GM21529 (cell line): ENCODE data around the gene AMMECR1.

Source experiments
- ATAC-seq: cut with Tn5 transposase; IDR thresholded peaks from one replicate; pipeline ENCODE4 v1.9.1; 2021; ENCODE audit not compliant: unreplicated experiment

Gene AMMECR1

GRCh38 chrX:110214684-110215083 lies 103.2 kb downstream of the AMMECR1 start:
- ATAC-seq = no peak

DNA sequence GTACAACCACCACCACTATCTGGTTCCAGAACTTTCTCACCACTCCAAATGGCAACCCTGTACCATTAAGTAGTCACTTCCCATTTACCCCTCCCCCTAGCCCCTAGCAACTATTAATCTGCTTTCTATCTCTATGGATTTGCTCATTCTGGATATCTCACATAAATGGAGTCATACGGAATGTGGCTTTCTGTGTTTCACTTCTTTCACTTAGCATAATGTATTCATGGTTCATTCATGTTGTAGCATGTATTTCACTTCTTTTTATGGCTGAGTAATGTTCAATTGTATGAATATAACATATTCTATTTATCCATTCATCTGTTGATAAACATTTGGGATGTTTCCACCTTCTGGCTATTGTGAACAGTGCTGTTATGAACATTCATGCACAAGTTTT lies 104.7 kb downstream of the AMMECR1 start:
- no peak for ATAC-seq

GRCh38 chrX:110212299-110212698 lies 105.6 kb downstream of the AMMECR1 start:
- no peak for ATAC-seq

- no peak for ATAC-seq
These were observed 106.5 kb downstream of the AMMECR1 start for GRCh38 chrX:110211340-110211739.

DNA sequence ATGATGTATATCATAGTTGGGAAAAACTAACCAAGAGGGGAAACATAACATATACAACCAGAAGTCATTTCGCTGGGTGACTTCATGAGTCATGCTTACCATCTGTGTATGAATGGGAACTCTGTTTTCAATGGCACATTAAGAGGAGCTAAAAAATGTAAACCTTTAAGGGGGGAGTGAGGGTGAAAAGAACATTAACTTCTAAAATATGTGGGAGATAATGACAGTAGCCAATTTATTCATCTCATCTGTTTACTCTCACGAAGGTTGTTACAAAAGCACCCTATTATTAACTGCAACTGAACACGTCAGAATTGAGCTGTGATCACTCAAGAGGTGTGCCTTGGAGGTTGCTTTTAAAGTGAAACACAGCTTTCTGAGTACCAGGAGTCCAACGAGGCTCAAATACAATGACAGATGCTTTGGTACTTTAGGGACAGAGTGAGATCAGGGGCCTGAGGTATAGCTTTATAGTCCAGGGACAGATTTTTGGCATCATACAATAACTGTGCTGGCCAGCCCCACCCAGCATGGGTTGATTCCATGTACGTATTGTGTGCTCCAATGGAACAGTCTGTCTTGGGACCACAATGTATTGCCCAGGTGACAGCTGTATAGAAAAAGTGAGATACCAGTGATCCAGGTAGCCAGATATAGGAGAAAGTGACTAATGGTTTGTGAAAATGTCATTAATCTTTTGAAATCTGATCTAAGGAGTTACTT lies 107.3 kb downstream of the AMMECR1 start:
- no peak for ATAC-seq

DNA sequence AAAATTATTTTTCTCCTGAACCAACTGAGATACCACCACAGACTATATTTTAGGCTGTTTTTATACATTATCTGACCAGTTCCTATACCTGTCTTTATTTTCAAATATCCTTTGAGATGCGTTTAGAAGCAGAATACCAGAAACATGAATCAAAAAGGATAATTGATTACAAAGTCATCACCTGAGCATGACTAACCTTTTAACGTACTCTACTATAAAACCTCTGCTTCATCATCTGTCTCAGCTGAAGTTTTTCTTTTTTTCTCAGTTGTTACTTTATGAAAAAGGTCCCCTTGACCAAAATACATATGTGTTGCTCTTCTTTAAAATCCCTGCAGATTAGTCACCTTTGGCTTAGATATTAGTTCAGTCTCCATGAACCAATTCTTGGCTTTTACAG lies 109.8 kb downstream of the AMMECR1 start:
- ATAC-seq = no peak

DNA sequence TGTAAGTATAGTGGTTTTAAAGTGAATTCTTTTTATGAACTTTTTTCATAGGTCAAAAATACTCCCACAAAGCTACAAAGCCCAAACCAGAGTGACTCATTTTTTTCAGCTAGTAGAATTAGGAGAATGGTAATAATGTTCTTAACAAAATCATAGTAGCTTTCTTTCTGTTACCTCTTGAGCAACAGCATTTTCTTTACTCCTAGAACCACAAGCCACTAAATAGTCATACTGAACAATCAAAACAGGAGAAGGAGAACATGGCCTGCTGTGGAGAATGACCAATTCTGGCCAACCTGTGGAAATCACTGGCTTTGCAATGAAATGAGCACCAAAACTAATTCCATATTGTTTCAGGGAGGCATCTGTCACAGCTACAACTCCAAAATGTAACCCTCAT lies 112.9 kb downstream of the AMMECR1 start:
- ATAC-seq = no peak

GRCh38 chrX:110201799-110202198 lies 116.1 kb downstream of the AMMECR1 start:
- ATAC-seq = no peak

DNA sequence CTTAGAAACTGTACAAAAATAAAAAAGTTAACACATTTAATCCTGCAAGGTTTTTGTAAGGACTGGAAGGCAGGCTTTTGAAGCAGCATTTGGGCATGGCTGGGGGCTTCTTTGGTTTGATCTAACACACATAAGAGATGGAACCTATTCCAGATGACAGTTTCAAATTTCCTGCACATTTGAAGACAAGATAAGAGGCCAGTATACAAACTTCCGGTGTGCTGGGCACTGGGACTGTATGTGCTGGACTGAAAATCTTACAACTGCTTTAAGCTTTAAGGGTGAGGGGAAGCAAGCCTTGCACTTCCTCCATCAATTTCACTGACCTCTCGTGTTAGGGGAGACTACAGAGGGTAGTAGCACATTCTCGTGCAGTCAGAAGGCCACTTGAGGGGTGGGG lies 122.9 kb downstream of the AMMECR1 start:
- no peak for ATAC-seq

DNA sequence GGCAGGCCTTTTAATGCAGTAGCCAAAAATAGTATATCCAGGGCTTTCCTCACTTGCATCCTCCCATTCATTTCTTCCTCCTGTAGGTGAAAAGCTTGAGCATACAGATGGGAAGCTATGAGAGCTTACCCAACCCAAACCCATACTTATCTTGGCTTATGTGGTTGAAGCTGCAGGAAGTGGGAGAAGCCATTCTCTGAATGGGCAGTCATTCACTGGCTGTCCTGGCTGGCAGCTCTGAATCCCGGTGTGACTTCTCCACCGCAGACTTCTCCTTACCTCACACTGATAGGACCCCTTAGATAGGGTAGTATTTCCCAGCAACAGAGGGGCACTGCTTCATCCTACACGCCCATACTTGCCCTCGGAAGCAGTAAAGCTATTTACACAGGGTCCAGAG lies 125.4 kb downstream of the AMMECR1 start:
- no peak for ATAC-seq

GRCh38 chrX:110188701-110189558 lies 129.0 kb downstream of the AMMECR1 start:
- no peak for ATAC-seq

- no peak for ATAC-seq
These were observed 134.6 kb downstream of the AMMECR1 start for GRCh38 chrX:110183314-110183713.

GRCh38 chrX:110182865-110183264 lies 135.0 kb downstream of the AMMECR1 start:
- no peak for ATAC-seq

GRCh38 chrX:110182362-110182761 lies 135.5 kb downstream of the AMMECR1 start:
- ATAC-seq = no peak

DNA sequence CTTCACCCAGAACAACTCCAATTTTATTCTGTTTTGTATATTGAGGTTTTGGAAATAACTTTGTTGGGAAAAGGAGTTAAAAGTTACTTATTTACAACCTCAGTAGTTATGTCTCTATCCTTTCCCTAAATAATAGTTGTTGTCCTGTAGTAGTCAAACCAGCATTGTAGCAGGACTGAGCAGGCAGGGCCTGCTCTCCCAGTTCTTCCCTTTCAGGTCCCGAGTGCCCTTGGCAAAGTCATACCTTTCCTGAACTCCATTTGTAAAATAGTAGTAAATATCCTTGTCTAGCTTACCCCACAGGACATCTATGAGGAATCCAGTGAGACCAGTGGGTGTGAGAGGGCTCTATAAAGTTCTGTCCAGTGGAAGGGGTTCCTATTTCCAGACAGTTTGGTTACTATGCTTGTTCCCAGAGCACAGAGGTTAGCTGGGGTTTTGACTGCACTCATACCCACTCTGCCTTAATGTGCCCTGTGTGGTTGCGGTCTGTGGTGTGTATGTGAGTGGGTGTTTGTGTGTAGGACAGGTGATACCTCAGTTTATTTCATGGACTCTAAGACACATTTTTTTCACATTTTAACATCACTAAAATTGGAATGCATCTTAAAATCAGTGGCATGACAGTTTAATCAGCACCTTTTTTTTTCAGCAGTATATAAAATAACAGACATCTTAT lies 136.3 kb downstream of the AMMECR1 start:
- no peak for ATAC-seq

DNA sequence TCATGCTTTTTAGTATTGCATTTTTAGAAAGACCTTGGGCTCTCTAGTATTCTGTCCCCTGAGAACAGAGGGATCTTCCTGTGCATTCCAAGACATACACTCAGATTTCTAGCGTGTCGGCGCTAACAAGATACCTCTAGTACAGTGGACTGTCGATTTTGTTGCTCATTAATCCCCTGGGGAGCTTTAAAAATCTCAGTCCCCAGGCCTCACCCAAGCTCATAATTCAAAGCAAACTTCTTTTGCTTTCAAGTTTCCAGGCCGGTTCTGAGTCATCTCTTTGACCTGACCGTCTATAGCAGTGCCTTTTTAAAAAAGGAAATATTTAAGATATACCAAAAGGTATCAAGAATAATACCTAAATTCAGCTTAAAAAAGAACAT lies 137.0 kb downstream of the AMMECR1 start:
- peak; percentile 80 for ATAC-seq

DNA sequence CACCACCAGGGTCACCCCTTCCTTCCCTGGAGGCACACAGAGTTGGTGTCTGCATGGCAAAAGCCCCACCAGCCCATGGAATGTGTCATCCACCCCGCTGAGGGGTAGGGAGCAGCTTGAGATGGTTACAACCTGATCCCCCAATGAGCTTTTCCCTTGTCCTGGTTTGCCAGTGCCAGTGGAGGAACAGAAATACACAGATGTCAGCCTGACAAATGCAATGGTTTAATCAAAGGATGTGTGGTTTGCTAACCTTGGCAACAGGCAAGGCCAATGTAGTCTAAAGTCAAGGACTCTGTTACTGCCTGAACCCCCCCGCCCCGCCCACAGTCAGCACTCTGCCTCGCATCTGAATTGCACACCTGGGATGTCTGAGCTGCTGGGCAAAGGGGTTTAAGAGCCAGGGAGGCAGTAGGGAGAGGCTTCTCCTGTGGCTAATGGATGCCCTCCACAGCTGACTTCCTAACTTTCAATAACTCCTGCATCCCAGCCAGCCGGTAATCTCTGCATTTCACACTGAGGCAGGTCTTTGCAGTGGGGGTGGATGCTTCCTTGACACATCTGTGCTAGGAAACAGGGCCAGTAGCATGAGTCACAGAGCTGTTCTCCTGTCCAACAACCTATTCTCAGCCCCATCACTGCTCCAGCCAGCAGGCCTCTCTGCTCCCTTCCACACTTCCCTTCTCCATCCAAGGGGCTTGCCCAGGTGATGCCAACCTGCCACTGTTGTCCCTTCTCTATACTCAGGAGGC lies 137.5 kb downstream of the AMMECR1 start:
- peak; percentile 40 for ATAC-seq

DNA sequence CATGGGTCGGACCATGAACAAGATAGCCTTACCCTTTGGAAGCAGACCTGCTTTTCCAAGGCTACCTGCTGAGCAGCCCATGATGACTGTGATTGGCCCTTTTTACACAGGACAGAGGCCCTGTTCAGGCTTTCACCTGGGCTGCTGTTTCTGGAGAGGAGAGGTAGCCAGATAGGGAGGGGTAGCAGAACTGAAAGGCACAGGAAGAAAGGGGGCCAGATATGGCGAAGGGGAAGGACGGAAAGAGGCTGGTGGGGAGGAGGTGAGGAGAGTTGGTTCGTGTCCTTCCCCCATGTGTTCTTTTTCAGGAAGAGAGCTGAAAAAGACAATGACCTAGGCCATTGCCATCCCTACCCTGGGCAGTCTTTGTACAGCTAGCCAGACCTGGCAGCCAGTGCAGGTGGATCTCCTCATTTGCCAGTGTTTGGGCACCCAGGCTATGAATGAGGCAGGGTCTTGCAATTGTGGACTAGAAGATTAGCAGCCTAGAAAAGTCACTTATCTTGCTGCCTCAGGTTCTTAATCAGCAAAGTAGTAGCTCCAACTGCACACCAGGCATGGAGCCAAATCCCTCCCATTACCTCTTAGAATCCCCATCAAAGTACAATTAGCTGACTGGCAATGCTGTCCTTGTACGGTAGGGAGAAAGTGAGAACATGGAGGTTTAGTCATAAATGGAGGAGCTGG lies 139.6 kb downstream of the AMMECR1 start:
- no peak for ATAC-seq

GRCh38 chrX:110175696-110176095 lies 142.2 kb downstream of the AMMECR1 start:
- no peak for ATAC-seq

DNA sequence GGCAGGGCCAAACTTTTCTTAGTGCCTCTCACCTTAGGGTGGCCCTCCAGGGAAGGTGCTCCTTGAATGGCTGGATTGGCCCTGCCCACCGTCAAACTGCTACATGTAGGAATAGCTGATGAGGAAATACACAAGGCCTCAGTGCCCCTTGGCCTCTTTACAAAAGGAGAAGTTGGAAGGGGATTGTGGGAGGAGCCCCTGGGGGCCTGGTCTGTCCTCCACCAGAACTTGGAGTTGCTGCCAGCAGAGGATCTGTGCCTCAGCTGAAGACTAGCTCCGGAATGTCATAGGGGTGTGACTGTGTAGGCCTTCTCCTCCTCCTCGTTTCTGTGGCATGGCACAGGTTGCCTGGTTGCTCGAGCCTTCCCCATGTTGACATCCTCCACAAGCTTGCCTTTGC lies 142.7 kb downstream of the AMMECR1 start:
- no peak for ATAC-seq
